Suprapubic skin (tissue), 4 donors: ENCODE measurements around the gene COL19A1. TPM values are rescaled to one million over a fixed set of nuclear protein-coding genes. Genes with fewer than 3 reads are reported as not detected.

Experiments
- DNase-seq, 2 donors: peaks; one replicate each; pipeline ENCODE4 v3.0.0-alpha.2; 2019; ENCODE audit warnings: low spot score in 2 of 2
- H3K27ac ChIP-seq: fragments of 200-600 bp; sonication (generic); one replicate; pipeline ENCODE4 v1.5.1; 2019
- H3K27me3 ChIP-seq: fragments of 200-600 bp; sonication (generic); one replicate; pipeline ENCODE4 v1.5.1; 2019
- H3K36me3 ChIP-seq: fragments of 200-600 bp; sonication (generic); one replicate; pipeline ENCODE4 v1.5.1; 2019
- H3K4me1 ChIP-seq: fragments of 200-600 bp; sonication (generic); one replicate; pipeline ENCODE4 v1.5.1; 2019
- H3K4me3 ChIP-seq: fragments of 200-600 bp; sonication (generic); one replicate; pipeline ENCODE4 v1.5.1; 2019; ENCODE audit warnings: mild to moderate bottlenecking
- H3K9me3 ChIP-seq: fragments of 200-600 bp; sonication (generic); one replicate; pipeline ENCODE4 v1.5.1; 2019
- CTCF ChIP-seq, 2 donors: fragments of 200-600 bp in 1 of 2; fragments of 450-650 bp in 1 of 2; sonication (generic) in 1 of 2; IDR thresholded peaks; one replicate each; pipeline ENCODE4 v1.5.1; 2016 to 2019; ENCODE audit warnings: antibody characterized with exemption in 2 of 2, mild to moderate bottlenecking in 1 of 2, moderate library complexity in 1 of 2
- EP300 ChIP-seq: sonication (generic); formaldehyde crosslinking; IDR thresholded peaks from one replicate; pipeline ENCODE4 v1.6.1; 2017; ENCODE audit warnings: antibody characterized with exemption
- POLR2A ChIP-seq, 2 donors: fragments of 450-650 bp; IDR thresholded peaks; one replicate each; pipeline ENCODE4 v1.6.1; 2017; ENCODE audit warnings: antibody characterized with exemption in 2 of 2, mild to moderate bottlenecking in 2 of 2, moderate library complexity in 2 of 2
- POLR2AphosphoS5 ChIP-seq, 3 donors: sonication (generic); formaldehyde crosslinking; IDR thresholded peaks; one replicate each; pipeline ENCODE4 v1.6.1; 2017; ENCODE audit warnings: antibody characterized with exemption in 3 of 3
- WGBS: methylation state at CpG from one replicate; pipeline ENCODE4 v1.1.5; 2018; 5-methylcytosine and 5-hydroxymethylcytosine counted together
- total RNA-seq, 4 donors: library from RNA; depleted of rRNA; stranded (reverse); fragments of >200 nt; gene quantifications; one replicate each; pipeline ENCODE4 v1.1.0, GENCODE V29; 2016

COL19A1 gene
- total RNA-seq, 4 donors from 2014 or later, result 0.10 TPM; not detected in 3

GRCh38 chr6:70133246-70133645 lies 266.9 kb downstream of the COL19A1 start:
- H3K27me3 ChIP-seq, result no peaks in the 10 kb centered on the region
- 85% methylated on average over 4 of the region's 4 CpGs for WGBS

GRCh38 chr6:70134542-70134941 lies 268.2 kb downstream of the COL19A1 start:
- Histone ChIP-seq H3K27me3 (no peaks in the 10 kb centered on the region), H3K36me3 (no peaks in the 10 kb centered on the region), H3K27ac (no peak overlapping the region), H3K4me1 (no peaks in the 10 kb centered on the region), H3K9me3 (no peaks in the 10 kb centered on the region), H3K4me3 (no peak overlapping the region)
- WGBS, result 91% methylated on average over 2 of the region's 2 CpGs
- TF ChIP-seq EP300 (no peak), POLR2AphosphoS5 (IDR thresholded peaks at IDR 0.05) (no peak), CTCF (IDR thresholded peaks at IDR 0.05) (no peak), POLR2A (IDR thresholded peaks at IDR 0.05) (no peak)
- DNase-seq, result no peak

More at GRCh38 chr6:70133246-70133645, 266.9 kb downstream of the COL19A1 start:
- no peak for DNase-seq
- H3K4me1 ChIP-seq, result no peaks in the 10 kb centered on the region
- H3K27ac ChIP-seq, result no peak overlapping the region
- no peak for TF ChIP-seq POLR2AphosphoS5 (IDR thresholded peaks at IDR 0.05)
- no peak for TF ChIP-seq CTCF (IDR thresholded peaks at IDR 0.05)
- TF ChIP-seq EP300, result no peak
- TF ChIP-seq POLR2A (IDR thresholded peaks at IDR 0.05), result no peak
- no peaks in the 10 kb centered on the region for H3K9me3 ChIP-seq
- H3K36me3 ChIP-seq, result no peaks in the 10 kb centered on the region
- H3K4me3 ChIP-seq, result no peak overlapping the region

GRCh38 chr6:70135219-70136160 lies 269.1 kb downstream of the COL19A1 start:
- no peaks in the 10 kb centered on the region for H3K27me3 ChIP-seq
- H3K4me3 ChIP-seq, result no peak overlapping the region
- H3K4me1 ChIP-seq, result no peaks in the 10 kb centered on the region
- H3K9me3 ChIP-seq, result no peaks in the 10 kb centered on the region
- 65% methylated on average over 10 of the region's 10 CpGs for WGBS
- H3K27ac ChIP-seq, result no peak overlapping the region
- TF ChIP-seq CTCF (IDR thresholded peaks at IDR 0.05) (no peak), POLR2A (IDR thresholded peaks at IDR 0.05) (no peak), POLR2AphosphoS5 (IDR thresholded peaks at IDR 0.05) (no peak), EP300 (no peak)
- DNase-seq, result no peak
- H3K36me3 ChIP-seq, result no peaks in the 10 kb centered on the region

GRCh38 chr6:70136996-70137395 lies 270.6 kb downstream of the COL19A1 start:
- no peak overlapping the region for H3K4me3 ChIP-seq
- no peaks in the 10 kb centered on the region for H3K9me3 ChIP-seq
- no peaks in the 10 kb centered on the region for H3K36me3 ChIP-seq
- H3K27ac ChIP-seq, result no peak overlapping the region
- TF ChIP-seq POLR2A (IDR thresholded peaks at IDR 0.05) (no peak), EP300 (no peak), CTCF (IDR thresholded peaks at IDR 0.05) (no peak)
- no peaks in the 10 kb centered on the region for H3K27me3 ChIP-seq
- 22% methylated on average over 1 of the region's 1 CpG for WGBS
- no peaks in the 10 kb centered on the region for H3K4me1 ChIP-seq
- DNase-seq, result no peak

- H3K36me3 ChIP-seq, result no peaks in the 10 kb centered on the region
- H3K27ac ChIP-seq, result no peak overlapping the region
- no peaks in the 10 kb centered on the region for H3K27me3 ChIP-seq
- TF ChIP-seq EP300 (no peak), POLR2A (IDR thresholded peaks at IDR 0.05) (no peak), CTCF (IDR thresholded peaks at IDR 0.05) (no peak), POLR2AphosphoS5 (IDR thresholded peaks at IDR 0.05) (no peak)
- H3K4me3 ChIP-seq, result no peak overlapping the region
- DNase-seq, result no peak
- no peaks in the 10 kb centered on the region for H3K9me3 ChIP-seq
- WGBS, result 34% methylated on average over 2 of the region's 2 CpGs
- H3K4me1 ChIP-seq, result no peaks in the 10 kb centered on the region
Measured at GRCh38 chr6:70140496-70140895, 274.1 kb downstream of the COL19A1 start.
